Activated T-cell treated with anti-CD3 and anti-CD28 coated beads, Interleukin-2, amount 50 U/mL, for 24 hours (primary cell): ENCODE results near the gene PTPRM.

Source experiments
- DNase-seq: peaks from one replicate; pipeline ENCODE4 v3.0.0-alpha.2; 2020
- H3K27ac Mint-ChIP-seq: 2 replicates; pipeline ENCODE4 v1.8.0; 2020; ENCODE audit warnings: mild to moderate bottlenecking, mixed read lengths
- H3K27me3 Mint-ChIP-seq: 2 replicates; pipeline ENCODE4 v1.8.0; 2020; ENCODE audit warnings: mixed read lengths
- H3K36me3 Mint-ChIP-seq: 2 replicates; pipeline ENCODE4 v1.8.0; 2020; ENCODE audit warnings: low read depth, mixed read lengths
- H3K4me1 Mint-ChIP-seq: 2 replicates; pipeline ENCODE4 v1.8.0; 2020; ENCODE audit warnings: low read depth, mixed read lengths
- H3K4me3 Mint-ChIP-seq: 2 replicates; pipeline ENCODE4 v1.8.0; 2020; ENCODE audit warnings: mild to moderate bottlenecking, moderate library complexity, mixed read lengths
- H3K9me3 Mint-ChIP-seq: 2 replicates; pipeline ENCODE4 v1.8.0; 2020; ENCODE audit warnings: mixed read lengths

Gene PTPRM

GRCh38 chr18:8176554-8176953 is 609.4 kb downstream of the PTPRM start:
- H3K27me3 Mint-ChIP-seq, result no peaks in the 10 kb centered on the region
- no peak overlapping the region for H3K4me3 Mint-ChIP-seq
- no peak overlapping the region for H3K27ac Mint-ChIP-seq
- DNase-seq, result no peak
- H3K36me3 Mint-ChIP-seq, result no peaks in the 10 kb centered on the region
- no peaks in the 10 kb centered on the region for H3K4me1 Mint-ChIP-seq
- H3K9me3 Mint-ChIP-seq, result peaks cover 13% of the 10 kb centered on the region

- no peaks in the 10 kb centered on the region for H3K36me3 Mint-ChIP-seq
- H3K9me3 Mint-ChIP-seq, result peaks cover 13% of the 10 kb centered on the region
- no peak for DNase-seq
- no peak overlapping the region for H3K27ac Mint-ChIP-seq
- H3K27me3 Mint-ChIP-seq, result no peaks in the 10 kb centered on the region
- no peak overlapping the region for H3K4me3 Mint-ChIP-seq
- no peaks in the 10 kb centered on the region for H3K4me1 Mint-ChIP-seq
Measured at GRCh38 chr18:8177330-8178016, 610.4 kb downstream of the PTPRM start.

GRCh38 chr18:8186413-8186812 is 619.3 kb downstream of the PTPRM start:
- no peaks in the 10 kb centered on the region for H3K36me3 Mint-ChIP-seq
- H3K27me3 Mint-ChIP-seq, result no peaks in the 10 kb centered on the region
- no peak overlapping the region for H3K27ac Mint-ChIP-seq
- H3K4me1 Mint-ChIP-seq, result no peaks in the 10 kb centered on the region
- DNase-seq, result no peak
- no peak overlapping the region for H3K4me3 Mint-ChIP-seq
- H3K9me3 Mint-ChIP-seq, result peaks cover 2% of the 10 kb centered on the region

GRCh38 chr18:8188184-8188583 is 621.1 kb downstream of the PTPRM start:
- Mint-ChIP-seq H3K4me3 (no peak overlapping the region), H3K27me3 (no peaks in the 10 kb centered on the region), H3K9me3 (no peaks in the 10 kb centered on the region), H3K27ac (no peak overlapping the region), H3K4me1 (no peaks in the 10 kb centered on the region), H3K36me3 (no peaks in the 10 kb centered on the region)
- DNase-seq, result no peak

- no peak overlapping the region for H3K4me3 Mint-ChIP-seq
- no peaks in the 10 kb centered on the region for H3K4me1 Mint-ChIP-seq
- no peaks in the 10 kb centered on the region for H3K9me3 Mint-ChIP-seq
- no peak for DNase-seq
- H3K27ac Mint-ChIP-seq, result no peak overlapping the region
- H3K27me3 Mint-ChIP-seq, result no peaks in the 10 kb centered on the region
- H3K36me3 Mint-ChIP-seq, result no peaks in the 10 kb centered on the region
Measured at GRCh38 chr18:8190980-8191379, 623.9 kb downstream of the PTPRM start.

- no peak for DNase-seq
- Mint-ChIP-seq H3K36me3 (no peaks in the 10 kb centered on the region), H3K4me1 (no peaks in the 10 kb centered on the region), H3K9me3 (no peaks in the 10 kb centered on the region), H3K27ac (no peak overlapping the region), H3K4me3 (no peak overlapping the region), H3K27me3 (no peaks in the 10 kb centered on the region)
Measured at GRCh38 chr18:8194431-8194830, 627.3 kb downstream of the PTPRM start.

- Mint-ChIP-seq H3K4me3 (no peak overlapping the region), H3K27me3 (no peaks in the 10 kb centered on the region), H3K9me3 (no peaks in the 10 kb centered on the region), H3K27ac (no peak overlapping the region), H3K4me1 (no peaks in the 10 kb centered on the region), H3K36me3 (no peaks in the 10 kb centered on the region)
- no peak for DNase-seq
Measured at GRCh38 chr18:8196238-8196637, 629.1 kb downstream of the PTPRM start.

GRCh38 chr18:8197499-8197898 is 630.4 kb downstream of the PTPRM start:
- Mint-ChIP-seq H3K9me3 (no peaks in the 10 kb centered on the region), H3K4me1 (no peaks in the 10 kb centered on the region), H3K27ac (no peak overlapping the region), H3K27me3 (no peaks in the 10 kb centered on the region), H3K36me3 (no peaks in the 10 kb centered on the region), H3K4me3 (no peak overlapping the region)
- no peak for DNase-seq

- Mint-ChIP-seq H3K4me1 (no peaks in the 10 kb centered on the region), H3K9me3 (no peaks in the 10 kb centered on the region), H3K4me3 (no peak overlapping the region), H3K27me3 (no peaks in the 10 kb centered on the region), H3K27ac (no peak overlapping the region), H3K36me3 (no peaks in the 10 kb centered on the region)
- DNase-seq, result no peak
Measured at GRCh38 chr18:8207996-8208395, 640.9 kb downstream of the PTPRM start.

GRCh38 chr18:8208716-8209115 is 641.6 kb downstream of the PTPRM start:
- H3K36me3 Mint-ChIP-seq, result no peaks in the 10 kb centered on the region
- no peak overlapping the region for H3K27ac Mint-ChIP-seq
- no peak overlapping the region for H3K4me3 Mint-ChIP-seq
- no peaks in the 10 kb centered on the region for H3K9me3 Mint-ChIP-seq
- no peaks in the 10 kb centered on the region for H3K27me3 Mint-ChIP-seq
- H3K4me1 Mint-ChIP-seq, result no peaks in the 10 kb centered on the region
- DNase-seq, result no peak

GRCh38 chr18:8212896-8213780 is 646.0 kb downstream of the PTPRM start:
- no peak for DNase-seq
- Mint-ChIP-seq H3K4me3 (no peak overlapping the region), H3K36me3 (no peaks in the 10 kb centered on the region), H3K27me3 (no peaks in the 10 kb centered on the region), H3K9me3 (no peaks in the 10 kb centered on the region), H3K27ac (no peak overlapping the region), H3K4me1 (no peaks in the 10 kb centered on the region)

- no peak overlapping the region for H3K4me3 Mint-ChIP-seq
- H3K36me3 Mint-ChIP-seq, result no peaks in the 10 kb centered on the region
- no peak for DNase-seq
- no peaks in the 10 kb centered on the region for H3K27me3 Mint-ChIP-seq
- no peak overlapping the region for H3K27ac Mint-ChIP-seq
- no peaks in the 10 kb centered on the region for H3K9me3 Mint-ChIP-seq
- no peaks in the 10 kb centered on the region for H3K4me1 Mint-ChIP-seq
Measured at GRCh38 chr18:8215741-8216140, 648.6 kb downstream of the PTPRM start.

GRCh38 chr18:8217051-8217564 is 650.0 kb downstream of the PTPRM start:
- Mint-ChIP-seq H3K36me3 (no peaks in the 10 kb centered on the region), H3K4me3 (no peak overlapping the region), H3K4me1 (no peaks in the 10 kb centered on the region), H3K27me3 (no peaks in the 10 kb centered on the region), H3K9me3 (no peaks in the 10 kb centered on the region), H3K27ac (no peak overlapping the region)
- DNase-seq, result no peak

- DNase-seq, result no peak
- Mint-ChIP-seq H3K27ac (no peak overlapping the region), H3K9me3 (no peaks in the 10 kb centered on the region), H3K27me3 (no peaks in the 10 kb centered on the region), H3K36me3 (no peaks in the 10 kb centered on the region), H3K4me3 (no peak overlapping the region), H3K4me1 (no peaks in the 10 kb centered on the region)
Measured at GRCh38 chr18:8218197-8218596, 651.1 kb downstream of the PTPRM start.

- no peaks in the 10 kb centered on the region for H3K36me3 Mint-ChIP-seq
- H3K4me1 Mint-ChIP-seq, result no peaks in the 10 kb centered on the region
- no peak for DNase-seq
- H3K4me3 Mint-ChIP-seq, result no peak overlapping the region
- H3K27ac Mint-ChIP-seq, result no peak overlapping the region
- H3K27me3 Mint-ChIP-seq, result no peaks in the 10 kb centered on the region
- no peaks in the 10 kb centered on the region for H3K9me3 Mint-ChIP-seq
Measured at GRCh38 chr18:8221452-8221851, 654.3 kb downstream of the PTPRM start.
